H9 (cell line): Measurements from ENCODE around the gene HSPE1. TPM values are rescaled to one million over a fixed set of nuclear protein-coding genes. Genes with fewer than 3 reads are reported as not detected.

Experiments used
- DNase-seq: peaks from one replicate; pipeline ENCODE4 v3.0.0-alpha.2; 2017
- H2AFZ ChIP-seq: one replicate; pipeline ENCODE4 v1.6.1; 2013; ENCODE audit warnings: mild to moderate bottlenecking, low read length, control low read depth, moderate library complexity
- H2AK5ac ChIP-seq: 2 replicates; pipeline ENCODE4 v1.6.1; 2013; ENCODE audit warnings: low read length, control low read depth, mixed read lengths; ENCODE audit not compliant: insufficient read length
- H2BK120ac ChIP-seq: one replicate; pipeline ENCODE4 v1.6.1; 2013; ENCODE audit warnings: low read depth, mild to moderate bottlenecking, low read length, control low read depth, inconsistent platforms; ENCODE audit not compliant: poor library complexity, severe bottlenecking
- H2BK12ac ChIP-seq: 2 replicates; pipeline ENCODE4 v1.6.1; 2013; ENCODE audit warnings: low read length, control low read depth, mixed read lengths, low read depth; ENCODE audit not compliant: insufficient read length
- H2BK15ac ChIP-seq: 2 replicates; pipeline ENCODE4 v1.6.1; 2013; ENCODE audit warnings: low read depth, low read length, control low read depth
- H2BK20ac ChIP-seq: one replicate; pipeline ENCODE4 v1.6.1; 2013; ENCODE audit warnings: low read depth, mild to moderate bottlenecking, low read length, control low read depth, inconsistent platforms; ENCODE audit not compliant: poor library complexity, severe bottlenecking
- H2BK5ac ChIP-seq: 2 replicates; pipeline ENCODE4 v1.6.1; 2013; ENCODE audit warnings: low read length, control low read depth, mixed read lengths; ENCODE audit not compliant: insufficient read length
- H3K14ac ChIP-seq: 2 replicates; pipeline ENCODE4 v1.6.1; 2013; ENCODE audit warnings: low read length, control low read depth; ENCODE audit not compliant: insufficient read depth
- H3K18ac ChIP-seq: 2 replicates; pipeline ENCODE4 v1.6.1; 2013; ENCODE audit warnings: low read depth, mild to moderate bottlenecking, mixed read lengths, low read length, control low read depth; ENCODE audit not compliant: insufficient read length
- H3K23ac ChIP-seq: 2 replicates; pipeline ENCODE4 v1.6.1; 2013; ENCODE audit warnings: low read length, control low read depth, mixed read lengths, low read depth; ENCODE audit not compliant: insufficient read length
- H3K23me2 ChIP-seq: 2 replicates; pipeline ENCODE4 v1.6.1; 2013; ENCODE audit warnings: low read depth, mild to moderate bottlenecking, mixed read lengths, low read length, control low read depth; ENCODE audit not compliant: insufficient read length, poor library complexity, severe bottlenecking
- H3K27ac ChIP-seq: 2 replicates; pipeline ENCODE4 v1.5.1; 2013; ENCODE audit warnings: low read length, control low read depth, mixed read lengths, low read depth; ENCODE audit not compliant: insufficient read length
- H3K27me3 ChIP-seq: 2 replicates; pipeline ENCODE4 v1.6.1; 2013; ENCODE audit warnings: low read length, control low read depth, inconsistent platforms; ENCODE audit not compliant: insufficient read depth
- H3K4ac ChIP-seq: 2 replicates; pipeline ENCODE4 v1.6.1; 2013; ENCODE audit warnings: low read depth, mild to moderate bottlenecking, control low read depth, inconsistent platforms, low read length, moderate library complexity
- H3K4me1 ChIP-seq: 2 replicates; pipeline ENCODE4 v1.6.1; 2013; ENCODE audit warnings: low read length, control low read depth, inconsistent platforms; ENCODE audit not compliant: insufficient read depth
- H3K4me2 ChIP-seq: 2 replicates; pipeline ENCODE4 v1.6.1; 2013; ENCODE audit warnings: low read length, control low read depth, mixed read lengths; ENCODE audit not compliant: insufficient read length, insufficient read depth
- H3K56ac ChIP-seq: 2 replicates; pipeline ENCODE4 v1.6.1; 2013; ENCODE audit warnings: low read depth, mild to moderate bottlenecking, mixed read lengths, low read length, control low read depth; ENCODE audit not compliant: insufficient read length
- H3K79me1 ChIP-seq: 2 replicates; pipeline ENCODE4 v1.6.1; 2013; ENCODE audit warnings: low read depth, mild to moderate bottlenecking, moderate library complexity, low read length, control low read depth, inconsistent platforms; ENCODE audit not compliant: insufficient read depth, poor library complexity, severe bottlenecking
- H3K79me2 ChIP-seq: 2 replicates; pipeline ENCODE4 v1.6.1; 2013; ENCODE audit warnings: low read length, control low read depth, inconsistent platforms; ENCODE audit not compliant: insufficient read depth
- H3K9ac ChIP-seq: 2 replicates; pipeline ENCODE4 v1.6.1; 2013; ENCODE audit warnings: low read length, control low read depth, mixed read lengths; ENCODE audit not compliant: insufficient read length; ENCODE audit errors: extremely low read depth
- H3K9me3 ChIP-seq: one replicate; pipeline ENCODE4 v1.6.1; 2013; ENCODE audit warnings: low read depth, low read length, inconsistent platforms; ENCODE audit not compliant: control insufficient read depth
- H3T11ph ChIP-seq: one replicate; pipeline ENCODE4 v1.6.1; 2013; ENCODE audit warnings: mild to moderate bottlenecking, low read length, control low read depth, inconsistent platforms
- H4K20me1 ChIP-seq: one replicate; pipeline ENCODE4 v1.6.1; 2013; ENCODE audit not compliant: control insufficient read depth, insufficient read length, insufficient read depth
- H4K5ac ChIP-seq: 2 replicates; pipeline ENCODE4 v1.6.1; 2013; ENCODE audit warnings: low read depth, mild to moderate bottlenecking, mixed read lengths, low read length, control low read depth; ENCODE audit not compliant: insufficient read length
- H4K8ac ChIP-seq: replicated peaks from 2 replicates; pipeline ENCODE4 v1.6.1; 2013; ENCODE audit warnings: low read length, control low read depth, mixed read lengths, low read depth; ENCODE audit not compliant: insufficient read length
- H4K91ac ChIP-seq: 2 replicates; pipeline ENCODE4 v1.6.1; 2013; ENCODE audit warnings: low read depth, mild to moderate bottlenecking, moderate library complexity, mixed read lengths, low read length, control low read depth; ENCODE audit not compliant: insufficient read length
- H3K27ac Mint-ChIP-seq, 3 experiments: 2 replicates in 2 of 3; 3 replicates in 1 of 3; pipeline ENCODE4 v1.8.0; 2020 to 2021; ENCODE audit warnings: mixed read lengths in 3 of 3, mild to moderate bottlenecking in 1 of 3, moderate library complexity in 1 of 3
- H3K27me3 Mint-ChIP-seq: 2 replicates; pipeline ENCODE4 v1.8.0; 2021; ENCODE audit warnings: low read depth, mild to moderate bottlenecking, moderate library complexity, mixed read lengths
- H3K36me3 Mint-ChIP-seq, 3 experiments: 2 replicates in 2 of 3; 3 replicates in 1 of 3; pipeline ENCODE4 v1.8.0; 2020 to 2021; ENCODE audit warnings: low read depth in 3 of 3, mixed read lengths in 3 of 3; ENCODE audit not compliant: insufficient read depth in 1 of 3
- H3K4me1 Mint-ChIP-seq, 2 experiments: 2 replicates each; pipeline ENCODE4 v1.8.0; 2020; ENCODE audit warnings: mixed read lengths in 2 of 2
- H3K4me3 Mint-ChIP-seq, 2 experiments: 2 replicates in 1 of 2; 3 replicates in 1 of 2; pipeline ENCODE4 v1.8.0; 2020 to 2021; ENCODE audit warnings: mild to moderate bottlenecking in 2 of 2, mixed read lengths in 2 of 2, moderate library complexity in 1 of 2
- H3K9me3 Mint-ChIP-seq, 2 experiments: 2 replicates in 1 of 2; 3 replicates in 1 of 2; pipeline ENCODE4 v1.8.0; 2020; ENCODE audit warnings: mild to moderate bottlenecking in 2 of 2, mixed read lengths in 2 of 2, moderate library complexity in 1 of 2
- WGBS: extraction: QIAGEN DNeasy Blood & Tissue Kit; methylation state at CpG from one replicate; pipeline ENCODE4 v1.1.7; 2013; ENCODE audit warnings: missing lambda C conversion rate, low lambda C conversion rate, mixed read lengths; ENCODE audit not compliant: insufficient read length; ENCODE audit errors: extremely low coverage; 5-methylcytosine and 5-hydroxymethylcytosine counted together
- total RNA-seq: library from RNA; stranded (reverse); gene quantifications from 2 replicates; pipeline ENCODE4 v1.2.1, GENCODE V29; 2021
- TF ChIP-seq, protein P1 (sequence below): fragments of 200-600 bp; sonication (generic); conservative IDR thresholded peaks from 3 replicates; pipeline ENCODE4 v1.8.0; 2021; ENCODE audit warnings: antibody characterized with exemption, mild to moderate bottlenecking

Gene HSPE1
- total RNA-seq, 1 experiment from 2014 or later = 347 TPM

DNA sequence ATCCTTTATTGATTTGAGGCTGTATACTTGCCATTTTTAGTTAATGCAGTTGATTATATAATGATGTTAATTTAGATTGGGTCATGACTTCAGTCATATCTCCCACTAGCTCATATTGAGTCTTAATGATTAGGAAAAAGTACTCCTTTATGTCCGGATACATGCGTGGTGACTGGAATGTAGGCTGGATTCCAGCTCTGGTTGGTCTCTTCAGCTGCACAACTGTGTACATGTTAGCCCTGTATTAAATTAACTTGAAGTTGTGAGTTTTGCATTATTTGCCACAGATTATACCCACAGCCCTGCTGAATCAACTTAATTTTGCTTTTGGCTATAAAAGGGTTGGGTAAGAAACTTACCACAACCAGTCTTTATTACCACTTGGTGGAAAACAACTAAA lies 38.2 kb downstream of the HSPE1 start:
- Histone ChIP-seq H3K23me2 (no peaks in the 10 kb centered on the region), H3K18ac (no peak overlapping the region), H3K79me1 (peaks cover 3% of the 10 kb centered on the region), H3K27ac (no peak overlapping the region), H3T11ph (no peak overlapping the region), H4K5ac (no peak overlapping the region), H3K4me1 (no peaks in the 10 kb centered on the region; the same call in 1 of the 2 replicates), H3K23ac (no peak overlapping the region), H2BK12ac (no peak overlapping the region), H3K4me2 (no peak overlapping the region), H3K9me3 (no peaks in the 10 kb centered on the region), H4K20me1 (no peaks in the 10 kb centered on the region), H4K91ac (no peak overlapping the region), H2BK5ac (no peak overlapping the region), H2BK15ac (no peak overlapping the region), H2AFZ (no peak overlapping the region), H3K9ac (no peak overlapping the region), H3K79me2 (peaks cover 2% of the 10 kb centered on the region; the same call in 1 of the 2 replicates), H3K4ac (no peak overlapping the region), H3K14ac (no peak overlapping the region), H3K56ac (no peak overlapping the region), H2BK120ac (no peak overlapping the region), H2BK20ac (no peak overlapping the region), H3K27me3 (no peaks in the 10 kb centered on the region), H4K8ac (no peak overlapping the region), H2AK5ac (no peak overlapping the region)
- TF ChIP-seq, protein P1, sequence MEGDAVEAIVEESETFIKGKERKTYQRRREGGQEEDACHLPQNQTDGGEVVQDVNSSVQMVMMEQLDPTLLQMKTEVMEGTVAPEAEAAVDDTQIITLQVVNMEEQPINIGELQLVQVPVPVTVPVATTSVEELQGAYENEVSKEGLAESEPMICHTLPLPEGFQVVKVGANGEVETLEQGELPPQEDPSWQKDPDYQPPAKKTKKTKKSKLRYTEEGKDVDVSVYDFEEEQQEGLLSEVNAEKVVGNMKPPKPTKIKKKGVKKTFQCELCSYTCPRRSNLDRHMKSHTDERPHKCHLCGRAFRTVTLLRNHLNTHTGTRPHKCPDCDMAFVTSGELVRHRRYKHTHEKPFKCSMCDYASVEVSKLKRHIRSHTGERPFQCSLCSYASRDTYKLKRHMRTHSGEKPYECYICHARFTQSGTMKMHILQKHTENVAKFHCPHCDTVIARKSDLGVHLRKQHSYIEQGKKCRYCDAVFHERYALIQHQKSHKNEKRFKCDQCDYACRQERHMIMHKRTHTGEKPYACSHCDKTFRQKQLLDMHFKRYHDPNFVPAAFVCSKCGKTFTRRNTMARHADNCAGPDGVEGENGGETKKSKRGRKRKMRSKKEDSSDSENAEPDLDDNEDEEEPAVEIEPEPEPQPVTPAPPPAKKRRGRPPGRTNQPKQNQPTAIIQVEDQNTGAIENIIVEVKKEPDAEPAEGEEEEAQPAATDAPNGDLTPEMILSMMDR = no peak
- WGBS = no CpG with 5 or more reads among the region's 2 CpGs
- Mint-ChIP-seq H3K27me3 (no peaks in the 10 kb centered on the region), H3K9me3 (no peaks in the 10 kb centered on the region), H3K4me1 (peaks cover 4 to 7% of the 10 kb centered on the region in 2 experiments), H3K4me3 (no peak overlapping the region), H3K27ac (no peak overlapping the region), H3K36me3 (peaks cover 38 to 84% (median 73%) of the 10 kb centered on the region in 3 experiments; a peak in 6 of 7 replicates)
- no peak for DNase-seq
